Body of pancreas (tissue), 4 donors: ENCODE data around the gene ISM2.

Experiments
- POLR2A ChIP-seq, 3 donors: fragments of 450-650 bp; IDR thresholded peaks; one replicate each; pipeline ENCODE4 v1.6.1; 2016; ENCODE audit warnings: antibody characterized with exemption in 3 of 3, mild to moderate bottlenecking in 2 of 3
- TF ChIP-seq, protein P1 (sequence below), 7 experiments: fragments of 450-650 bp in 4 of 7; fragments of 200-600 bp in 3 of 7; sonication (generic) in 3 of 7; IDR thresholded peaks; one replicate each; pipeline ENCODE4 v1.5.1; 2016 to 2019; ENCODE audit warnings: antibody characterized with exemption in 7 of 7

GRCh38 chr14:77511486-77512162 lies 13.0 kb upstream of the ISM2 start:
- TF ChIP-seq, protein P1, sequence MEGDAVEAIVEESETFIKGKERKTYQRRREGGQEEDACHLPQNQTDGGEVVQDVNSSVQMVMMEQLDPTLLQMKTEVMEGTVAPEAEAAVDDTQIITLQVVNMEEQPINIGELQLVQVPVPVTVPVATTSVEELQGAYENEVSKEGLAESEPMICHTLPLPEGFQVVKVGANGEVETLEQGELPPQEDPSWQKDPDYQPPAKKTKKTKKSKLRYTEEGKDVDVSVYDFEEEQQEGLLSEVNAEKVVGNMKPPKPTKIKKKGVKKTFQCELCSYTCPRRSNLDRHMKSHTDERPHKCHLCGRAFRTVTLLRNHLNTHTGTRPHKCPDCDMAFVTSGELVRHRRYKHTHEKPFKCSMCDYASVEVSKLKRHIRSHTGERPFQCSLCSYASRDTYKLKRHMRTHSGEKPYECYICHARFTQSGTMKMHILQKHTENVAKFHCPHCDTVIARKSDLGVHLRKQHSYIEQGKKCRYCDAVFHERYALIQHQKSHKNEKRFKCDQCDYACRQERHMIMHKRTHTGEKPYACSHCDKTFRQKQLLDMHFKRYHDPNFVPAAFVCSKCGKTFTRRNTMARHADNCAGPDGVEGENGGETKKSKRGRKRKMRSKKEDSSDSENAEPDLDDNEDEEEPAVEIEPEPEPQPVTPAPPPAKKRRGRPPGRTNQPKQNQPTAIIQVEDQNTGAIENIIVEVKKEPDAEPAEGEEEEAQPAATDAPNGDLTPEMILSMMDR (IDR thresholded peaks at IDR 0.05) = no peak
- no peak for TF ChIP-seq POLR2A (IDR thresholded peaks at IDR 0.05)
